ENCODE results near the gene CPLX3. TPM values are rescaled to one million over a fixed set of nuclear protein-coding genes. Genes with fewer than 3 reads are reported as not detected.

CPLX3 gene
- total and polyA plus RNA-seq, 2 of the 8 experiments (the other 6 are each of a cell fraction or from before 2014, with no cell fraction given): 0.17 TPM; not detected in 1

GRCh38 chr15:74784426-74785193 is 41.8 kb upstream of the CPLX3 start:
- H2AK5ac ChIP-seq (ENCODE audit: low read depth, low read length): no peak overlapping the region
- WGBS, 2 experiments (ENCODE audit: extremely low coverage in 1 of 2, insufficient coverage in 1 of 2, insufficient read length in 1 of 2, insufficient replicate concordance in 2 of 2, low coverage in 1 of 2, low lambda C conversion rate in 2 of 2, missing lambda C conversion rate in 1 of 2): 90% methylated on average over 8 of the region's 8 CpGs; no CpG with 5 or more reads in 1 of the 2 experiments
- H3K27ac ChIP-seq (ENCODE audit: low read depth, low read length): no peak overlapping the region
- POLR2A ChIA-PET (ENCODE audit: partially characterized antibody): interaction anchor here (0.6 to 5.6 kb wide), 7 partner anchors 9 to 211 kb away, joined by 3 to 26 read pairs (median 3); no protein-coding TSS in a partner anchor
- no peak overlapping the region for H4K5ac ChIP-seq (ENCODE audit: insufficient read length, low read depth, low read length)
- no peak overlapping the region for H3K14ac ChIP-seq (ENCODE audit: insufficient read length)
- peaks cover 9% of the 10 kb centered on the region for H3K23me2 ChIP-seq (ENCODE audit: low read depth, low read length)
- H4K20me1 ChIP-seq (replicated peaks in 1 of 2; ENCODE audit: control insufficient read depth in 1 of 2, insufficient read depth in 2 of 2, low read length in 2 of 2): peaks cover 14 to 34% of the 10 kb centered on the region in 2 experiments
- H3K4me2 ChIP-seq (ENCODE audit: insufficient read depth in 1 of 2, low read depth in 2 of 2, low read length in 2 of 2): no peak overlapping the region
- TF ChIP-seq TCF12 (IDR thresholded peaks at IDR 0.05; ENCODE audit: low read depth, low read length) (no peak), EP300 (IDR thresholded peaks at IDR 0.05; ENCODE audit: borderline replicate concordance in 1 of 2, low read depth in 2 of 2, low read length in 2 of 2) (no peak), BRCA1 (IDR thresholded peaks at IDR 0.05; ENCODE audit: low read depth, low read length) (no peak), SRF (IDR thresholded peaks at IDR 0.05; ENCODE audit: low read depth, low read length) (no peak), CBX5 (IDR thresholded peaks at IDR 0.05; ENCODE audit: low read depth, low read length) (no peak), NANOG (IDR thresholded peaks at IDR 0.05; ENCODE audit: insufficient read depth, low read depth, low read length, poor library complexity, severe bottlenecking) (no peak), EZH2 (IDR thresholded peaks at IDR 0.05; ENCODE audit: low read depth, low read length, severe bottlenecking) (peak; percentile 0)
- H2BK15ac ChIP-seq (ENCODE audit: low read length): no peak overlapping the region
- H2BK120ac ChIP-seq (replicated peaks; ENCODE audit: low read depth, low read length): no peak overlapping the region
- no peak overlapping the region for H2BK20ac ChIP-seq (ENCODE audit: low read length)
- DNase-seq (ENCODE audit: low read depth in 1 of 2, low spot score in 2 of 2) (no peak), FAIRE-seq (no peak)
- H3K4ac ChIP-seq (replicated peaks; ENCODE audit: insufficient read length, low read depth, low read length): no peak overlapping the region
- H3K36me3 ChIP-seq (ENCODE audit: control insufficient read depth in 2 of 4, insufficient read depth in 4 of 4, low read length in 3 of 4): no peaks in the 10 kb centered on the region
- H3K9me3 ChIP-seq (ENCODE audit: insufficient read depth in 2 of 2, low read depth in 1 of 2, low read length in 1 of 2): no peaks in the 10 kb centered on the region
- peaks cover 4 to 36% (median 28%) of the 10 kb centered on the region in 4 experiments for H3K4me1 ChIP-seq (replicated peaks in 1 of 4; ENCODE audit: control insufficient read depth in 3 of 4, insufficient read depth in 4 of 4, low read length in 3 of 4)
- CTCF ChIA-PET (ENCODE audit: partially characterized antibody): interaction anchor here (1.0 to 53.7 kb wide), 14 partner anchors 8 to 166 kb away, joined by 3 to 1439 read pairs (median 10); partner anchors contain the start of genes CLK3 and CPLX3
- no peak overlapping the region for H2AFZ ChIP-seq (ENCODE audit: low read length)
- peaks cover 22% of the 10 kb centered on the region for H3K79me1 ChIP-seq (ENCODE audit: low read depth, low read length)
- H4K8ac ChIP-seq (ENCODE audit: extremely low read depth, insufficient read depth, low read length): no peak overlapping the region
- no peak overlapping the region for H3K23ac ChIP-seq (ENCODE audit: insufficient read length)
- H3K27me3 ChIP-seq (replicated peaks in 1 of 4; ENCODE audit: control insufficient read depth in 3 of 4, extremely low read depth in 1 of 4, insufficient read depth in 3 of 4, low read length in 3 of 4): peaks cover 0 to 15% (median 11%) of the 10 kb centered on the region in 4 experiments; a peak in 6 of 7 replicates
- H3K56ac ChIP-seq (replicated peaks; ENCODE audit: insufficient read length, low read depth, low read length): no peak overlapping the region
- H2BK12ac ChIP-seq (ENCODE audit: low read depth, low read length): no peak overlapping the region
- no peak overlapping the region for H4K91ac ChIP-seq (replicated peaks; ENCODE audit: insufficient read length, low read length)
- H3K18ac ChIP-seq (ENCODE audit: extremely low read depth, low read length): no peak overlapping the region
- H3K79me2 ChIP-seq (ENCODE audit: control insufficient read depth in 1 of 2, insufficient read depth in 2 of 2, low read length in 2 of 2): peaks cover 0 to 6% of the 10 kb centered on the region in 2 experiments; a peak in 1 of 4 replicates
- no peak overlapping the region for H3K9ac ChIP-seq (replicated peaks in 1 of 4; ENCODE audit: extremely low read depth in 1 of 4, low read depth in 3 of 4, low read length in 3 of 4)
- H3K4me3 ChIP-seq (ENCODE audit: extremely low read depth in 1 of 4, insufficient read depth in 2 of 4, low read depth in 3 of 4, low read length in 4 of 4): no peak overlapping the region
- H2BK5ac ChIP-seq (ENCODE audit: low read depth, low read length): no peak overlapping the region

Measured in H1 (cell line).